ENCODE results near the gene VASP. TPM values are rescaled to one million over a fixed set of nuclear protein-coding genes. Genes with fewer than 3 reads are reported as not detected.
"Not testable (repeated sequence)": the region's sequence is repeated elsewhere in the genome, so short reads cannot be mapped to it uniquely, and the experiment has no call there.

VASP gene
- total and polyA plus RNA-seq, 2 of the 13 experiments (the other 11 are each of a cell fraction or from before 2014, with no cell fraction given): 41.8 to 67.1 TPM

- CTCF ChIA-PET (ENCODE audit: low intra/inter-chr PET ratio, low total read pairs): interaction anchor here (1.2 kb wide), 1 partner anchor 25 kb away, joined by 4 read pairs; no protein-coding TSS in a partner anchor
- Histone ChIP-seq H3K4me1 (ENCODE audit: insufficient read depth, low read length) (peaks cover 65% of the 10 kb centered on the region), H3K27ac (ENCODE audit: extremely low read length, insufficient read depth, low read length) (peak overlapping the region; percentile 77), H3K79me2 (ENCODE audit: insufficient read depth, low read length) (peaks cover 65% of the 10 kb centered on the region), H3K4me2 (ENCODE audit: low read depth, low read length) (peak overlapping the region; percentile 99), H4K20me1 (ENCODE audit: insufficient read depth, low read length) (peaks cover 10% of the 10 kb centered on the region), H3K4me3 (replicated peaks in 1 of 3; ENCODE audit: insufficient read depth in 1 of 3, low read depth in 2 of 3, low read length in 3 of 3) (peak overlapping the region in 2 of 3 experiments; percentile 92 to 96; a peak in 4 of 6 replicates)
- H3K9me3 ChIP-seq (ENCODE audit: low read length); H3K9ac ChIP-seq (ENCODE audit: insufficient read depth, low read depth, low read length); intact Hi-C loops (cut with micrococcal nuclease; ENCODE audit: unreplicated experiment); H3K27me3 ChIP-seq (ENCODE audit: control insufficient read depth in 1 of 2, insufficient read depth in 2 of 2, low read length in 2 of 2); FAIRE-seq; H3K36me3 ChIP-seq (replicated peaks in 1 of 2; ENCODE audit: control insufficient read depth in 1 of 2, insufficient read depth in 2 of 2, low read length in 2 of 2); ATAC-seq; in situ Hi-C loops (cut with HindIII; ENCODE audit: extremely low pct_ligation_motif_present, low pct_unique_long_range_greater_than_20kb); H2AFZ ChIP-seq (ENCODE audit: low read length); BruUV-seq (replicated peaks); DNase-seq (ENCODE audit: low spot score): not testable (repeated sequence)
- 88% methylated on average over 11 of the region's 11 CpGs for WGBS (ENCODE audit: low lambda C conversion rate)
- POLR2A ChIA-PET: interaction anchor here (0.5 to 1.2 kb wide), 3 partner anchors 13 to 719 kb away, joined by 3 to 4 read pairs (median 3); partner anchors contain the start of genes QPCTL, RTN2 and SNRPD2
- 0 out of 2 replicates have a peak, but pooled peaks have one; percentile 6 for TF ChIP-seq NKX3-1 (CRISPR knock-in tag; IDR thresholded peaks at IDR 0.05)
Observed at GRCh38 chr19:45510352-45510751, 3.1 kb downstream of the VASP start.

GRCh38 chr19:45511074-45511473, 3.8 kb downstream of the VASP start:
- peak overlapping the region; percentile 28; the same call in 1 of the 2 replicates for H3K4me2 ChIP-seq (ENCODE audit: low read depth, low read length)
- H2AFZ ChIP-seq (ENCODE audit: low read length): no peak overlapping the region
- H3K4me3 ChIP-seq (replicated peaks in 1 of 3; ENCODE audit: insufficient read depth in 1 of 3, low read depth in 2 of 3, low read length in 3 of 3): no peak overlapping the region
- in situ Hi-C loops (cut with HindIII; ENCODE audit: extremely low pct_ligation_motif_present, low pct_unique_long_range_greater_than_20kb) (no loop called here), intact Hi-C loops (cut with micrococcal nuclease; ENCODE audit: unreplicated experiment) (no loop called here)
- ChIA-PET CTCF (ENCODE audit: low intra/inter-chr PET ratio, low total read pairs) (no interaction called here), POLR2A (no interaction called here)
- ATAC-seq: no peak
- H4K20me1 ChIP-seq (ENCODE audit: insufficient read depth, low read length): peaks cover 10% of the 10 kb centered on the region
- H3K27me3 ChIP-seq (ENCODE audit: control insufficient read depth in 1 of 2, insufficient read depth in 2 of 2, low read length in 2 of 2): no peaks in the 10 kb centered on the region; a peak in 1 of 5 replicates
- H3K27ac ChIP-seq (ENCODE audit: extremely low read length, insufficient read depth, low read length): no peak overlapping the region
- H3K79me2 ChIP-seq (ENCODE audit: insufficient read depth, low read length): peaks cover 65% of the 10 kb centered on the region
- no peak for FAIRE-seq
- 98% methylated on average over 5 of the region's 5 CpGs for WGBS (ENCODE audit: low lambda C conversion rate)
- no peak for DNase-seq (ENCODE audit: low spot score)
- BruUV-seq (replicated peaks): no TSS peak
- H3K4me1 ChIP-seq (ENCODE audit: insufficient read depth, low read length): peaks cover 66% of the 10 kb centered on the region
- H3K9me3 ChIP-seq (ENCODE audit: low read length): no peaks in the 10 kb centered on the region
- H3K9ac ChIP-seq (ENCODE audit: insufficient read depth, low read depth, low read length): 0 out of 2 replicates have a peak overlapping the region, but pooled peaks have one; percentile 5
- peaks cover 4 to 6% of the 10 kb centered on the region in 2 experiments; a peak in 1 of 5 replicates for H3K36me3 ChIP-seq (replicated peaks in 1 of 2; ENCODE audit: control insufficient read depth in 1 of 2, insufficient read depth in 2 of 2, low read length in 2 of 2)
- TF ChIP-seq POLR2G (IDR thresholded peaks at IDR 0.05; ENCODE audit: low read depth, low read length) (peak; percentile 46; the same call in 1 of the 2 replicates), ZSCAN31 (CRISPR knock-in tag; IDR thresholded peaks at IDR 0.05; ENCODE audit: low read depth) (no peak), KIAA2018 (CRISPR knock-in tag; IDR thresholded peaks at IDR 0.05; ENCODE audit: borderline replicate concordance) (no peak), ZBTB8A (CRISPR knock-in tag; IDR thresholded peaks at IDR 0.05; ENCODE audit: borderline replicate concordance, low read depth) (no peak), THAP8 (CRISPR knock-in tag; IDR thresholded peaks at IDR 0.05; ENCODE audit: borderline replicate concordance) (no peak), TCF7L2 (IDR thresholded peaks at IDR 0.05; ENCODE audit: low read depth, low read length) (no peak), ZNF788 (CRISPR knock-in tag; IDR thresholded peaks at IDR 0.05; ENCODE audit: borderline replicate concordance) (no peak), ZNF792 (CRISPR knock-in tag; IDR thresholded peaks at IDR 0.05) (no peak)
